GM18508 (cell line): ENCODE measurements around the gene ANAPC2.

Source experiments
- ATAC-seq: cut with Tn5 transposase; IDR thresholded peaks from one replicate; pipeline ENCODE4 v1.9.1; 2021; ENCODE audit warnings: moderate number of reproducible peaks; ENCODE audit not compliant: insufficient read depth, unreplicated experiment

Gene ANAPC2

GRCh38 chr9:137188490-137189296 is at the start of gene ANAPC2, which contains the start of gene SSNA1:
Gene ANAPC2, minus strand, starts transcription at chr9:137188560. Its CDS starts 28 bp downstream, at chr9:137188532.
Gene SSNA1, plus strand, starts transcription at chr9:137188676. Its CDS starts 51 bp downstream, at chr9:137188727.
- peak; percentile 39 for ATAC-seq

GRCh38 chr9:137236936-137237421 is 48.6 kb upstream of the ANAPC2 start:
- ATAC-seq, result no peak

GRCh38 chr9:137236238-137236935 is 48.0 kb upstream of the ANAPC2 start:
- ATAC-seq, result no peak

- ATAC-seq, result no peak
Observed at GRCh38 chr9:137235424-137236237, 47.3 kb upstream of the ANAPC2 start.

GRCh38 chr9:137234758-137235423 is 46.5 kb upstream of the ANAPC2 start:
- no peak for ATAC-seq

- no peak for ATAC-seq
Observed at GRCh38 chr9:137234055-137234697, 45.8 kb upstream of the ANAPC2 start.

GRCh38 chr9:137233143-137233980 is 45.0 kb upstream of the ANAPC2 start:
- ATAC-seq, result no peak

- ATAC-seq, result no peak
Observed at GRCh38 chr9:137232510-137232909, 44.1 kb upstream of the ANAPC2 start.

- ATAC-seq, result no peak
Observed at GRCh38 chr9:137232101-137232500, 43.7 kb upstream of the ANAPC2 start.

- no peak for ATAC-seq
Observed at GRCh38 chr9:137231372-137232039, 43.1 kb upstream of the ANAPC2 start.

- no peak for ATAC-seq
Observed at GRCh38 chr9:137230705-137231371, 42.5 kb upstream of the ANAPC2 start, which contains the start of gene SLC34A3. Gene SLC34A3, plus strand, starts transcription at chr9:137230901. Its CDS starts 802 bp downstream, at chr9:137231703.

- no peak for ATAC-seq
Observed at GRCh38 chr9:137229903-137230704, 41.7 kb upstream of the ANAPC2 start.

- no peak for ATAC-seq
Observed at GRCh38 chr9:137228968-137229896, 40.9 kb upstream of the ANAPC2 start.

GRCh38 chr9:137228506-137228967 is 40.2 kb upstream of the ANAPC2 start:
- no peak for ATAC-seq

GRCh38 chr9:137227853-137228505 is 39.6 kb upstream of the ANAPC2 start:
- ATAC-seq, result no peak
